ENCODE measurements around the gene TCEA2. TPM values are rescaled to one million over a fixed set of nuclear protein-coding genes. Genes with fewer than 3 reads are reported as not detected.

TCEA2 gene
- total RNA-seq, 2 experiments from 2014 or later = 36.4 to 71.2 TPM

- Histone ChIP-seq H3K36me3 (ENCODE audit: insufficient read depth, low read length) (peaks cover 35% of the 10 kb centered on the region; the same call in 1 of the 2 replicates), H2AFZ (ENCODE audit: low read length) (no peak overlapping the region), H3K27ac (ENCODE audit: low read depth, low read length, poor library complexity, severe bottlenecking) (peak overlapping the region; percentile 97), H4K20me1 (ENCODE audit: insufficient read depth, low read length) (no peaks in the 10 kb centered on the region), H3K4me1 (ENCODE audit: insufficient read depth, low read length, poor library complexity, severe bottlenecking) (peaks cover 37% of the 10 kb centered on the region), H3K9me2 (ENCODE audit: insufficient read depth, low read length) (no peaks in the 10 kb centered on the region), H3K4me3 (ENCODE audit: low read depth, low read length, poor library complexity, severe bottlenecking) (peak overlapping the region; percentile 94), H3K9me3 (ENCODE audit: low read length) (no peaks in the 10 kb centered on the region), H3K4me2 (ENCODE audit: low read length) (peak overlapping the region; percentile 90), H3K79me2 (ENCODE audit: insufficient read depth, low read depth, low read length) (peaks cover 13% of the 10 kb centered on the region; the same call in 1 of the 2 replicates)
- intact Hi-C loops (cut with micrococcal nuclease; ENCODE audit: unreplicated experiment) = loop anchor here (5.0 kb wide), 2 partner anchors 95 to 450 kb away; partner anchors contain the start of genes GMEB2 and PRPF6
- BruUV-seq (replicated peaks) = no TSS peak
- ChIA-PET CTCF (ENCODE audit: unreplicated experiment) (no interaction called here), POLR2A (interaction anchor here (1.6 kb wide), 1 partner anchor 11 kb away, joined by 3 read pairs; no protein-coding TSS in a partner anchor)
- TF ChIP-seq EZH2phosphoT487 (IDR thresholded peaks at IDR 0.05; ENCODE audit: borderline replicate concordance, low read depth, low read length) (no peak), CTCF (conservative IDR thresholded peaks at IDR 0.05; ENCODE audit: low read length) (0 out of 2 replicates have a peak, but pooled peaks have one; percentile 9)
- no peak for DNase-seq (ENCODE audit: low spot score)
Observed at GRCh38 chr20:64077541-64077875, 14.5 kb downstream of the TCEA2 start.

- no peak overlapping the region for H2AFZ ChIP-seq (ENCODE audit: low read length)
- peak; percentile 92 for DNase-seq (ENCODE audit: low spot score)
- no TSS peak for BruUV-seq (replicated peaks)
- peaks cover 30% of the 10 kb centered on the region; the same call in 1 of the 2 replicates for H3K36me3 ChIP-seq (ENCODE audit: insufficient read depth, low read length)
- H3K79me2 ChIP-seq (ENCODE audit: insufficient read depth, low read depth, low read length) = peaks cover 13% of the 10 kb centered on the region; the same call in 1 of the 2 replicates
- POLR2A ChIA-PET = interaction anchor here (1.6 kb wide), 1 partner anchor 12 kb away, joined by 3 read pairs; no protein-coding TSS in a partner anchor
- H4K20me1 ChIP-seq (ENCODE audit: insufficient read depth, low read length) = no peaks in the 10 kb centered on the region
- H3K4me3 ChIP-seq (ENCODE audit: low read depth, low read length, poor library complexity, severe bottlenecking) = peak overlapping the region; percentile 94
- CTCF ChIA-PET (ENCODE audit: unreplicated experiment) = interaction anchor here (0.6 kb wide), 1 partner anchor 540 kb away, joined by 13 read pairs; no protein-coding TSS in a partner anchor
- H3K4me2 ChIP-seq (ENCODE audit: low read length) = peak overlapping the region; percentile 90
- no peaks in the 10 kb centered on the region for H3K9me3 ChIP-seq (ENCODE audit: low read length)
- peak overlapping the region; percentile 97 for H3K27ac ChIP-seq (ENCODE audit: low read depth, low read length, poor library complexity, severe bottlenecking)
- intact Hi-C loops (cut with micrococcal nuclease; ENCODE audit: unreplicated experiment) = loop anchor here (2.0 to 5.0 kb wide), 4 partner anchors 15 to 451 kb away; partner anchors contain the start of genes GMEB2, PRPF6 and TCEA2
- H3K4me1 ChIP-seq (ENCODE audit: insufficient read depth, low read length, poor library complexity, severe bottlenecking) = peaks cover 40% of the 10 kb centered on the region
- no peaks in the 10 kb centered on the region for H3K9me2 ChIP-seq (ENCODE audit: insufficient read depth, low read length)
- TF ChIP-seq EZH2phosphoT487 (IDR thresholded peaks at IDR 0.05; ENCODE audit: borderline replicate concordance, low read depth, low read length) (no peak), CTCF (conservative IDR thresholded peaks at IDR 0.05; ENCODE audit: low read length) (no peak)
Observed at GRCh38 chr20:64077876-64078551, 15.0 kb downstream of the TCEA2 start.

- Histone ChIP-seq H3K9me2 (ENCODE audit: insufficient read depth, low read length) (no peaks in the 10 kb centered on the region), H2AFZ (ENCODE audit: low read length) (no peak overlapping the region), H3K36me3 (ENCODE audit: insufficient read depth, low read length) (peaks cover 21% of the 10 kb centered on the region; the same call in 1 of the 2 replicates), H3K9me3 (ENCODE audit: low read length) (no peaks in the 10 kb centered on the region), H3K79me2 (ENCODE audit: insufficient read depth, low read depth, low read length) (peaks cover 13% of the 10 kb centered on the region; the same call in 1 of the 2 replicates), H4K20me1 (ENCODE audit: insufficient read depth, low read length) (no peaks in the 10 kb centered on the region), H3K4me2 (ENCODE audit: low read length) (peak overlapping the region; percentile 90), H3K4me3 (ENCODE audit: low read depth, low read length, poor library complexity, severe bottlenecking) (peak overlapping the region; percentile 94), H3K4me1 (ENCODE audit: insufficient read depth, low read length, poor library complexity, severe bottlenecking) (peaks cover 44% of the 10 kb centered on the region), H3K27ac (ENCODE audit: low read depth, low read length, poor library complexity, severe bottlenecking) (peak overlapping the region; percentile 97)
- BruUV-seq (replicated peaks) = no TSS peak
- ChIA-PET POLR2A (interaction anchor here (0.6 to 1.2 kb wide), 2 partner anchors 17 to 21 kb away, joined by 3 to 5 read pairs; no protein-coding TSS in a partner anchor), CTCF (ENCODE audit: unreplicated experiment) (no interaction called here)
- TF ChIP-seq EZH2phosphoT487 (IDR thresholded peaks at IDR 0.05; ENCODE audit: borderline replicate concordance, low read depth, low read length) (no peak), CTCF (conservative IDR thresholded peaks at IDR 0.05; ENCODE audit: low read length) (no peak)
- no peak for DNase-seq (ENCODE audit: low spot score)
- intact Hi-C loops (cut with micrococcal nuclease; ENCODE audit: unreplicated experiment) = loop anchor here (2.0 to 5.0 kb wide), 4 partner anchors 16 to 452 kb away; partner anchors contain the start of genes GMEB2, PRPF6 and TCEA2
Observed at GRCh38 chr20:64078934-64079272, 15.9 kb downstream of the TCEA2 start.
